Left hindlimb (tissue), 1 donor: ENCODE results near the gene CLIC3.

Source experiments
- DNase-seq: peaks from one replicate; pipeline ENCODE4 v3.0.0-alpha.2; 2018

The CLIC3 gene

DNA sequence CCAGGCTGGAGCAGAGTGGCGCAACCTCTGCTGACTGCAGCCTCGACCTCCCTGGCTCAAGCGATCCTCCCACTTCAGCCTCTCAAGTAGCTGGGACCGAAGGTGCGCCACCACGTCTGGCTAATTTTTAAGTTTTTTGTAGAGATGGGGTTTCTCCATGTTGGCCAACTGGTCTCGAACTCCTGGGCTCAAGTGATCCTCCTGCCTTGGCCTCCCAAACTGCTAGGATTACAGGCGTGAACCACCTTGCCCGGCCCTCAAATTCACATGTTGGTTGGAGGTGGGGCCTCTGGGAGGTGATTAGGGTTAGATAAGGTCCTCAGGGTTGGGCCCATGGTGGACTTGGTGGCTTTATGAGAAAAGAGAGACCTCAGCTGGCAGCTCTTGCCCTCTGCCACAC lies 34.2 kb downstream of the CLIC3 start:
- no peak for DNase-seq

GRCh38 chr9:136961279-136962065 lies 34.9 kb downstream of the CLIC3 start:
- DNase-seq: no peak

GRCh38 chr9:136960938-136961275 lies 35.5 kb downstream of the CLIC3 start:
- DNase-seq: no peak

DNA sequence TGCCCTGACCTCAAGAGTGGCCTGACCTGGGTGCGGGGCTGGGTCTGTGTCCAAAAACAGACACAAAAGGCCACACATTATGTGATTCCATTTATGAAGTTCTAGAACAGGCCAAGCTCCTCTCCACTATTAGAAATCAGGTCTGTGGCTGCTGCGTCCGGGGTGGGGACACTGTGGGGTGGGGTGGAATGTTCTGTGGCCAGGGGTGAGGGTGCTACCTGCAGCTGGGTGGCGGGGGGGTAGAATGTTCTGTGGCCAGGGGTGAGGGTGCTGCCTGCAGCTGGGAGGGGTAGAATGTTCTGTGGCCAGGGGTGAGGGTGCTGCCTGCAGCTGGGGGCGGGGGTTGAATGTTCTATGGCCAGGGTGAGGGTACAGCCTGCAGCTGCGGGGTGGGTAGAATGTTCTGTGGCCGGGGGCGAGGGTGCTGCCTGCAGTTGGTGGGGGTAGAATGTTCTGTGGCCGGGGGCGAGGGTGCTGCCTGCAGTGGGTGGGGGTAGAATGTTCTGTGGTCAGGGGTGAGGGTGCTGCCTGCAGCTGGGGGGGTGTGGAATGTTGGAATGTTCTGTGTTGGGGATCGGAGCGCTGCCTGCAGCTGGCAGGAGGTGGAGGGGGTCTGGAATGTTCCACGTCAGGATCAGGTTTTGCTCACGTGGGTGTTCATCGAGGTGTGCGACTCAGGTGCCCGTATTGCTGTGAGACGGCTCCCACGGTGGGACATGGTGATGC lies 36.0 kb downstream of the CLIC3 start:
- DNase-seq: no peak

GRCh38 chr9:136958898-136959850 lies 37.2 kb downstream of the CLIC3 start:
- no peak for DNase-seq

- no peak for DNase-seq
Observed at GRCh38 chr9:136958473-136958872, 37.9 kb downstream of the CLIC3 start.

- no peak for DNase-seq
Observed at GRCh38 chr9:136957901-136958300, 38.5 kb downstream of the CLIC3 start.

- no peak for DNase-seq
Observed at GRCh38 chr9:136957461-136957860, 38.9 kb downstream of the CLIC3 start.

DNA sequence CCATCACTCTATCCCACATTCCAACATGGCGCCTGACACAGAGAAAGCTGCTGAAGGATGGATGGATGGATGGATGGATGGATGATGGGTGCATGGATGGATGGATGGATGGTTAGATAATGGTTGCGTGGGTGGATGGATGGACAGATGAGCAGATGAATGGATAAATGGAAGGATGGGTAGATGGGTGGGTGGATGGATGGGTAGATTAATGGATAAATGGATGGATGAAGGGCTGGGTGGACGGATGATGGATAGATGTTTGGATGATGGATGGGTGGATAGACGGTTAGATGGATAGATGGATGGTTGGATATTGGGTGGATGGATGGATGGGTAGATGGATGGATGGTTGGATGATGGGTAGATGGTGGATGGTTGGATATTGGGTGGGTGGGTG lies 39.8 kb downstream of the CLIC3 start:
- no peak for DNase-seq

DNA sequence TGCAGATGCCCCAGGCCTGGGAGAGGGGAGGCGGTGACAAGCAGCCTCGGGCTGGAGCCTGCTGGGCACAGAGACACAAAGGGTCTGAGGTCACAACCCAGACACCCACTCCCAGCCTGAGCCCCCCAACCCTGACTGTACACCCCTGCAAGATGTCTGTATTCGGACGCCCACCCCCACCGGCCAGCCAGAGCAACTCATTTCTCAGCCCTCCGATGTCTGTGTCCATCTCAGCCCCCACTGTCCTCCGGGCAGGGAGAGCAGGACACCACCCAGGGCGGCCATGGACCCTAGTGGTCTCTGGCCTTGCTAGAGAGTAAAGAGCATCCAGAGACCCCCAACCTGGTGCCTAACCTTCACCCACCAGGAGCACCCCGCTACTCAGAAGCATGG lies 40.4 kb downstream of the CLIC3 start:
- no peak for DNase-seq

- DNase-seq: no peak
Observed at GRCh38 chr9:136955202-136955942, 41.0 kb downstream of the CLIC3 start.

GRCh38 chr9:136954270-136955083 lies 41.9 kb downstream of the CLIC3 start:
- no peak for DNase-seq

- DNase-seq: no peak
Observed at GRCh38 chr9:136953771-136954269, 42.5 kb downstream of the CLIC3 start.

DNA sequence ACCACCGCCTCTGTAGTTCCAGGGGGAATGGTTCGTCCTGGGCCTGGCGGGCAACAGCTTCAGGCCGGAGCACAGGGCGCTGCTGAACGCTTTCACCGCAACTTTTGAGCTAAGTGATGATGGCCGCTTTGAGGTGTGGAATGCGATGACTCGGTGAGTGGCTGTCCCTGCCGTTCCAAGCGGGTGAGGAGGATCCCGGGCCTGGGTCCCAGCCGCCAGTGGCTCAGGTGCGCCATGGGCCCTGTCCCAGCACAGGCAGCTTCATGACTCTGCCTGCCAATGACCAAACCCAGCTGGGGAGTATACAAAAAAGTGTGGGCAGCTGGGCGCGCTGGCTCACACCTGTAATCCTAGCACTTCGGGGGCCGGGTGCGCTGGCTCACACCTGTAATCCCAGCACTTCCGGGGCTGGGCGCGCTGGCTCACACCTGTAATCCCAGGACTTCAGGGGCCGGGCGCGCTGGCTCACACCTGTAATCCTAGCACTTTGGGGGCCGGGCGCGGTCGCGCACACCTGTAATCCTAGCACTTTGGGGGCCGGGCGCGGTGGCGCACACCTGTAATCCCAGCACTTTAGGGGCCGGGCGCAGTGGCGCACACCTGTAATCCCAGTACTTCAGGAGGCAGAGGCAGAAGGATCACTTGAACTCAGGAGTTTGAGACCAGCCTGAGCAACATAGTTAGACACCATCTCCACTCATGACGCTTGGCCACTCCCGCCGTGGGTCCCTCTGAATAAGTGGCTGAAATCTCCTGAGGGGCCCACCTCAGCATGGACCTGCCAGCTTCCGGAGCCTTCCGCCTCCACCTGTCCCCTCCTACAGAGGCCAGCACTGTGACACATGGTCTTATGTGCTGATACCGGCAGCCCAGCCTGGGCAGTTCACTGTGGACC lies 43.2 kb downstream of the CLIC3 start:
- no peak for DNase-seq

DNA sequence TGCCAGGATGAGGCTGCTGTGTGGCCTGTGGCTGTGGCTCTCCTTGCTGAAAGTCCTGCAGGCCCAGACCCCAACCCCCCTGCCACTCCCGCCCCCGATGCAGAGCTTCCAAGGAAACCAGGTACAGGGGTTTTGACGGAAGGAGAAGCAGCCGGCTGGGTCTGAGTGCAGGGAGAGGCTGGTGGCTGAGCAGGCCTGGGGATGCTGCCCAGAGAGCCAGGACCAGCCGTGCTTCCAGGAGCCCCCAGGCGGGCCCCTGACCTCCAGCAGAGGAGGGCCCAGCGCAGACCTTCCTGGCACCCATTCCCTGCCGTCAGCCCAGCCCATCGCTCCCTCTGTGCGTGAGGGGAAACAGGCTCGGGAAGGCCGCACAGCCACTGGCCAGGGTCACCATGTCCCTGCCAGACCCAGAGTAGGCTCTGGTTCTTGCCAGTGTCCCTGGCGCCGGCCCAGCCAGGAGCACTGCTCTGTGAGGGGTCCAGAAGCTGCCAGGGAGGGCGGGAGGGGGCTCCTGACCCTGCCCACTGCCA lies 44.0 kb downstream of the CLIC3 start:
- DNase-seq: no peak

DNA sequence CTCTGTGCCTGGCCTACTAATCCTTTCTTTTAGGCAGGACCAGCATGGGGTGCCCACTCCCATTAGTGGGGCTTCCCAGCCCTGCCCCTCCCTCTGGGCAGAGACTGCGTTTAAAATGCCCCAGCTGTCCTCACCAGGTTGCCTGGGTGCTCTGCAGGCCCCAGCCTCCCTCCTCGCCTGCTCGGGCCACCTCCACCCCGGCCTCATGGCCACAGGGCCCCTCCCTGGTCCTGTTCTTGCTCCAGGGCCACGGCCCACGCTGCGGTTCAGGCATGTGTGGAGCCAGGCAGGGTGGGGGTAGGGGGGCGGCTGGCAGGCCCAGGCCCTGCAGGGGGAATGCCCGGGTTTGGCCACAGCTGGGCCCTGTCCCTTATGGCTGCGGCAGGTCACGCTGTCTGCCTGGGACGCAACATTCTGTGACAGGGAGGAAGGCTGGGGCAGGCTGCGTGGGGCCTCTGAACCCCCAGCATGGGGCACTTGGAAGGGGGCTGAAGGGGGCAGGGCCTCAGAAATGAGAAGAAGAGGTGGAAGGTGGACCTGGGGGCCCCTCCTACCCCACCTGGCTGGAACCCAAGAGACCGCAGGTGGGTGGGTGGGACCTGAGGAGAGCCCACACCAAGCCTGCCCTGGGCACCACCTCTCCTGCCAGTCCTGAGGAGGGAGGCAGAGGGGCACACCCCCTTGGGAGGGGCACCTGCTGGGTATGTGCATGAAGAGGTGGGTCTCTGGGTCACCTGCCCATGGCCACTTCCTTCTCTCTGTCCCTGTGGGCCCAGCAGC lies 44.6 kb downstream of the CLIC3 start, which contains the start of gene LCN12:
TSS of gene LCN12 (plus strand) at position 733 of the 780 bp plus-strand sequence. CDS start 55 bp downstream, outside the sequence.
- DNase-seq: no peak

GRCh38 chr9:136950656-136951276 lies 45.6 kb downstream of the CLIC3 start:
- no peak for DNase-seq

DNA sequence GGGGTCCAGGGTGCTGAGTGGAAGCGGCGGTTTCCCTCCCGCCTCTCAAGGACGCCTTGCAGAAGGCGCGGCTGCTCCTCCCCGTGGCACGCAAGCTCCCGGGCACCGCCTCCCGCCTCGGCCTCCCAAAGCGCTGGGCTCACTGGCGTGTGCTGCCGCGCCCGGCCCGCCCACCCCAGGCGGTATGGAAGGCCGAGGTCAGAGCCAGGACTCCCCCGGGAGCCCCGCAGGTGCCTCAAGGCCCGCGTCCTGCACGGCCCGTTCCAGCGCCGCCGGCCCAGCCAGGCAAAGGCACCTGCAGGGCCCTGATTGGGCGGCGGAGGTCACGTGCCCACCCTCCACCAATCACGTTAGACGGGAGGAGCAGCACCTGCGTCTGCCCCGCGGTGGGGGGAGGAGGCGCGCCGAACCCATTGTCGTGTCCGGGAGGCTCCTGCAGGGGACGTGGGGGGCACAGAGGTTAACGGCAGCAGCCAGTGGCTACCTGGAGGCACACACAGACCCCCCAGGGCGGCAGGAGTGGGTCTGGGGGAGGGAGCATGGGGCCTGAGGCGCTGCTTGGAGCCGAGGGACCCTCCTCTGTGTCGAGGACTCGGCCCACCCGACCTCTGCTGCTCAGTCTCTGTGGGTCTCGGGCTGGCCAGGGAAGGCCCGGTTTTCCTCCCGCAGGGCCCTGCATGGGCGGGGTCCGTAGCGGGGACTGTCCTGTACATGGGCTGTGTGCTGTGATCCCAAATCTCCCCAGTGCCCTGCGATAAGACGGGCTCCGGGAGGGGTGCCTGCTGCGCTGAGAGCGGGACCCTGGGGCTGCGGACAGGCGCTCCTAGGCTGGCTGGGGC lies 46.3 kb downstream of the CLIC3 start:
- DNase-seq: peak; percentile 88
